Neural cell (in vitro differentiated cells): ENCODE measurements around the gene JAZF1. TPM values are rescaled to one million over a fixed set of nuclear protein-coding genes. Genes with fewer than 3 reads are reported as not detected.

Experiments used
- H2AFZ ChIP-seq: fragments of 200-600, 300-800 bp; sonication (generic), shearing (Covaris generic); 2 replicates; pipeline ENCODE4 v1.6.0; 2014; ENCODE audit warnings: low read depth, mild to moderate bottlenecking, antibody characterized with exemption, low read length, moderate library complexity
- H3F3A ChIP-seq: fragments of 200-600 bp; shearing (Covaris generic); 2 replicates; pipeline ENCODE4 v1.6.1; 2016; ENCODE audit warnings: mild to moderate bottlenecking, moderate library complexity, mixed read lengths, antibody characterized with exemption, low read length; ENCODE audit not compliant: insufficient read depth, poor library complexity, severe bottlenecking
- H3K27ac ChIP-seq: fragments of 200-600, 300-800 bp; sonication (generic), shearing (Covaris generic); 2 replicates; pipeline ENCODE4 v1.5.1; 2014; ENCODE audit warnings: mild to moderate bottlenecking, low read length, moderate library complexity
- H3K27me3 ChIP-seq: fragments of 300-800, 200-600 bp; sonication (generic), shearing (Covaris generic); 2 replicates; pipeline ENCODE4 v1.6.0; 2014; ENCODE audit warnings: mild to moderate bottlenecking, low read depth, low read length, moderate library complexity; ENCODE audit not compliant: insufficient read depth
- H3K36me3 ChIP-seq: fragments of 300-800, 200-600 bp; sonication (generic), shearing (Covaris generic); 2 replicates; pipeline ENCODE4 v1.5.1; 2014; ENCODE audit warnings: mild to moderate bottlenecking, antibody characterized with exemption, low read length, moderate library complexity; ENCODE audit not compliant: insufficient read depth
- H3K4me2 ChIP-seq: fragments of 300-800, 200-600 bp; sonication (generic), shearing (Covaris generic); 2 replicates; pipeline ENCODE4 v1.6.0; 2014; ENCODE audit warnings: mild to moderate bottlenecking, low read length
- H3K4me3 ChIP-seq: fragments of 300-800, 200-600 bp; sonication (generic), shearing (Covaris generic); 2 replicates; pipeline ENCODE4 v1.5.1; 2014; ENCODE audit warnings: mild to moderate bottlenecking, low read length, moderate library complexity
- H3K79me2 ChIP-seq: fragments of 200-600 bp; shearing (Covaris generic); replicated peaks from 2 replicates; pipeline ENCODE4 v1.6.0; 2014; ENCODE audit warnings: mild to moderate bottlenecking, low read length, moderate library complexity; ENCODE audit not compliant: insufficient read depth
- H3K9ac ChIP-seq: fragments of 300-800, 200-600 bp; sonication (generic), shearing (Covaris generic); 2 replicates; pipeline ENCODE4 v1.6.1; 2016; ENCODE audit warnings: mild to moderate bottlenecking, low read length, mixed read lengths
- H3K9me2 ChIP-seq: fragments of 200-600 bp; shearing (Covaris generic); 2 replicates; pipeline ENCODE4 v1.6.1; 2016; ENCODE audit warnings: mild to moderate bottlenecking, low read length, mixed read lengths; ENCODE audit not compliant: insufficient read depth
- H3K9me3 ChIP-seq: fragments of 200-600, 300-800 bp; sonication (generic), shearing (Covaris generic); 2 replicates; pipeline ENCODE4 v1.6.1; 2016; ENCODE audit warnings: mild to moderate bottlenecking, mixed run types, low read length, moderate library complexity, mixed read lengths
- H4K20me1 ChIP-seq: fragments of 200-600 bp; shearing (Covaris generic); 2 replicates; pipeline ENCODE4 v1.6.1; 2016; ENCODE audit warnings: mild to moderate bottlenecking, mixed run types; ENCODE audit not compliant: insufficient read depth
- CTCF ChIP-seq: fragments of 450-650 bp; IDR thresholded peaks from 2 replicates; pipeline ENCODE4 v1.5.1; 2014; ENCODE audit warnings: antibody characterized with exemption, mild to moderate bottlenecking, moderate library complexity; ENCODE audit not compliant: poor library complexity, severe bottlenecking
- EP300 ChIP-seq: fragments of 450-650 bp; conservative IDR thresholded peaks from 2 replicates; pipeline ENCODE4 v1.6.1; 2014; ENCODE audit warnings: antibody characterized with exemption, mild to moderate bottlenecking, moderate library complexity; ENCODE audit not compliant: poor library complexity, severe bottlenecking
- EZH2 ChIP-seq: fragments of 200-600, 300-800 bp; shearing (Covaris generic), sonication (generic); IDR thresholded peaks from 2 replicates; pipeline ENCODE4 v1.6.1; 2014; ENCODE audit warnings: antibody characterized with exemption, low read length, borderline replicate concordance, mild to moderate bottlenecking; ENCODE audit not compliant: insufficient read depth, poor library complexity, severe bottlenecking
- MXI1 ChIP-seq: fragments of 450-650 bp; conservative IDR thresholded peaks from 2 replicates; pipeline ENCODE4 v1.6.1; 2014; ENCODE audit warnings: antibody characterized with exemption, mild to moderate bottlenecking; ENCODE audit not compliant: poor library complexity, severe bottlenecking
- POLR2AphosphoS5 ChIP-seq: IDR thresholded peaks from 2 replicates; pipeline ENCODE4 v1.6.1; 2012
- RAD21 ChIP-seq: fragments of 450-650 bp; conservative IDR thresholded peaks from 2 replicates; pipeline ENCODE4 v1.6.1; 2014; ENCODE audit warnings: antibody characterized with exemption, mild to moderate bottlenecking, moderate library complexity
- REST ChIP-seq: IDR thresholded peaks from 2 replicates; pipeline ENCODE4 v1.6.1; 2012; ENCODE audit warnings: borderline replicate concordance
- SMC3 ChIP-seq: fragments of 450-650 bp; conservative IDR thresholded peaks from 2 replicates; pipeline ENCODE4 v1.6.1; 2014; ENCODE audit warnings: antibody characterized with exemption, mild to moderate bottlenecking, moderate library complexity; ENCODE audit not compliant: poor library complexity
- TAF1 ChIP-seq: IDR thresholded peaks from 2 replicates; pipeline ENCODE4 v1.6.1; 2012; ENCODE audit warnings: low read depth
- polyA plus RNA-seq: library from polyadenylated mRNA; depleted of rRNA; stranded (reverse); fragments of >200 nt; gene quantifications from 2 replicates; pipeline ENCODE4 v1.2.3, GENCODE V29; 2014

Gene JAZF1
- polyA plus RNA-seq, 1 donor from 2014 or later: 29.5 TPM

- no peaks in the 10 kb centered on the region for H3K36me3 ChIP-seq
- H4K20me1 ChIP-seq: no peaks in the 10 kb centered on the region
- no peaks in the 10 kb centered on the region for H3F3A ChIP-seq
- H3K9me3 ChIP-seq: no peaks in the 10 kb centered on the region
- TF ChIP-seq CTCF: no peak
- TF ChIP-seq RAD21: no peak
- no peak for TF ChIP-seq REST
- TF ChIP-seq SMC3: no peak
- no peak for TF ChIP-seq TAF1
- TF ChIP-seq EP300: no peak
- no peak for TF ChIP-seq MXI1
- no peak for TF ChIP-seq POLR2AphosphoS5
- TF ChIP-seq EZH2: no peak
- no peak overlapping the region for H3K4me2 ChIP-seq
- H3K9ac ChIP-seq: no peak overlapping the region
- no peak overlapping the region for H2AFZ ChIP-seq
- H3K27ac ChIP-seq: no peak overlapping the region
- no peaks in the 10 kb centered on the region for H3K27me3 ChIP-seq
- H3K79me2 ChIP-seq: no peaks in the 10 kb centered on the region
- H3K9me2 ChIP-seq: no peaks in the 10 kb centered on the region
- no peak overlapping the region for H3K4me3 ChIP-seq
Observed at GRCh38 chr7:28018020-28018419, 162.6 kb downstream of the JAZF1 start.

- Histone ChIP-seq H3K4me2 (no peak overlapping the region), H3K9ac (no peak overlapping the region), H4K20me1 (no peaks in the 10 kb centered on the region)
Observed at GRCh38 chr7:28017372-28017771, 163.2 kb downstream of the JAZF1 start.

More at GRCh38 chr7:28017372-28017771, 163.2 kb downstream of the JAZF1 start:
- Histone ChIP-seq H3K9me2 (no peaks in the 10 kb centered on the region), H3F3A (no peaks in the 10 kb centered on the region), H3K4me3 (no peak overlapping the region), H3K9me3 (no peaks in the 10 kb centered on the region), H3K27ac (no peak overlapping the region), H2AFZ (no peak overlapping the region), H3K79me2 (no peaks in the 10 kb centered on the region), H3K27me3 (no peaks in the 10 kb centered on the region), H3K36me3 (no peaks in the 10 kb centered on the region)
- no peak for TF ChIP-seq POLR2AphosphoS5
- no peak for TF ChIP-seq REST
- TF ChIP-seq EP300: no peak
